Transverse colon (tissue), 3 donors: ENCODE results near the gene PRDM1.

Source experiments
- POLR2A ChIP-seq: fragments of 450-650 bp; IDR thresholded peaks from one replicate; pipeline ENCODE4 v1.6.1; 2016; ENCODE audit warnings: antibody characterized with exemption, mild to moderate bottlenecking, moderate library complexity
- POLR2AphosphoS5 ChIP-seq, 3 donors: sonication (generic); formaldehyde crosslinking; IDR thresholded peaks; one replicate each; pipeline ENCODE4 v1.6.1; 2016; ENCODE audit warnings: antibody characterized with exemption in 3 of 3

- no peak for TF ChIP-seq POLR2A
- TF ChIP-seq POLR2AphosphoS5 (IDR thresholded peaks at IDR 0.05): no peak
These were observed 72.7 kb downstream of the PRDM1 start for GRCh38 chr6:106158816-106159215.
